Transverse colon (tissue), 4 donors: ENCODE data around the gene PGD.

ENCODE experiments used
- POLR2AphosphoS5 ChIP-seq, 3 donors: sonication (generic); formaldehyde crosslinking; IDR thresholded peaks; one replicate each; pipeline ENCODE4 v1.6.1; 2016; ENCODE audit warnings: antibody characterized with exemption in 3 of 3
- TF ChIP-seq, protein P1 (sequence below), 5 experiments: fragments of 200-600 bp in 3 of 5; fragments of 450-650 bp in 2 of 5; sonication (generic) in 3 of 5; IDR thresholded peaks; 1 replicate in 2 of 5; 2 replicates in 3 of 5; pipeline ENCODE4 v1.5.1; 2016 to 2017; ENCODE audit warnings: antibody characterized with exemption in 5 of 5, inconsistent platforms in 3 of 5, mild to moderate bottlenecking in 2 of 5, moderate library complexity in 1 of 5

DNA sequence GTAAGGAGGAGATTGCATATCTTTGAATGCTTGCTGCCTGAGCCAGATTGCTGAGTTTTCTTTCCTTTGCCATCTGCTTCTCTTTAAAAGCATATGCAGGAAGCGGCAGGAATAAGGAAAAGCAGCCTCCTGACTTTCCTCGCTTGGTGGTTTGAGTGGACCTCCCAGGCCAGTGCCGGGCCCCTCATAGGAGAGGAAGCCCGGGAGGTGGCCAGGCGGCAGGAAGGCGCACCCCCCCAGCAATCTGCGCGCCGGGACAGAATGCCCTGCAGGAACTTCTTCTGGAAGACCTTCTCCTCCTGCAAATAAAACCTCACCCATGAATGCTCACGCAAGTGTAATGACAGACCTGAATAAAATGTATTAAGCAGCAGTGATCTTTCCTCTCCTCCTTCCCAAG, 52.4 kb downstream of the PGD start:
- no peak for TF ChIP-seq POLR2AphosphoS5 (IDR thresholded peaks at IDR 0.05)
- TF ChIP-seq, protein P1, sequence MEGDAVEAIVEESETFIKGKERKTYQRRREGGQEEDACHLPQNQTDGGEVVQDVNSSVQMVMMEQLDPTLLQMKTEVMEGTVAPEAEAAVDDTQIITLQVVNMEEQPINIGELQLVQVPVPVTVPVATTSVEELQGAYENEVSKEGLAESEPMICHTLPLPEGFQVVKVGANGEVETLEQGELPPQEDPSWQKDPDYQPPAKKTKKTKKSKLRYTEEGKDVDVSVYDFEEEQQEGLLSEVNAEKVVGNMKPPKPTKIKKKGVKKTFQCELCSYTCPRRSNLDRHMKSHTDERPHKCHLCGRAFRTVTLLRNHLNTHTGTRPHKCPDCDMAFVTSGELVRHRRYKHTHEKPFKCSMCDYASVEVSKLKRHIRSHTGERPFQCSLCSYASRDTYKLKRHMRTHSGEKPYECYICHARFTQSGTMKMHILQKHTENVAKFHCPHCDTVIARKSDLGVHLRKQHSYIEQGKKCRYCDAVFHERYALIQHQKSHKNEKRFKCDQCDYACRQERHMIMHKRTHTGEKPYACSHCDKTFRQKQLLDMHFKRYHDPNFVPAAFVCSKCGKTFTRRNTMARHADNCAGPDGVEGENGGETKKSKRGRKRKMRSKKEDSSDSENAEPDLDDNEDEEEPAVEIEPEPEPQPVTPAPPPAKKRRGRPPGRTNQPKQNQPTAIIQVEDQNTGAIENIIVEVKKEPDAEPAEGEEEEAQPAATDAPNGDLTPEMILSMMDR (IDR thresholded peaks at IDR 0.05) = no peak
